Esophagus squamous epithelium (tissue), 4 donors: ENCODE data around the gene NFATC2.

Experiments
- POLR2A ChIP-seq, 4 donors: fragments of 450-650 bp; IDR thresholded peaks; one replicate each; pipeline ENCODE4 v1.6.1; 2017; ENCODE audit warnings: antibody characterized with exemption in 4 of 4, mild to moderate bottlenecking in 4 of 4, moderate library complexity in 3 of 4
- TF ChIP-seq, protein P1 (sequence below), 6 experiments: fragments of 450-650 bp in 4 of 6; fragments of 200-600 bp in 2 of 6; sonication (generic) in 2 of 6; IDR thresholded peaks; one replicate each; pipeline ENCODE4 v1.5.1; 2016 to 2019; ENCODE audit warnings: antibody characterized with exemption in 6 of 6, mild to moderate bottlenecking in 4 of 6, moderate library complexity in 4 of 6

DNA sequence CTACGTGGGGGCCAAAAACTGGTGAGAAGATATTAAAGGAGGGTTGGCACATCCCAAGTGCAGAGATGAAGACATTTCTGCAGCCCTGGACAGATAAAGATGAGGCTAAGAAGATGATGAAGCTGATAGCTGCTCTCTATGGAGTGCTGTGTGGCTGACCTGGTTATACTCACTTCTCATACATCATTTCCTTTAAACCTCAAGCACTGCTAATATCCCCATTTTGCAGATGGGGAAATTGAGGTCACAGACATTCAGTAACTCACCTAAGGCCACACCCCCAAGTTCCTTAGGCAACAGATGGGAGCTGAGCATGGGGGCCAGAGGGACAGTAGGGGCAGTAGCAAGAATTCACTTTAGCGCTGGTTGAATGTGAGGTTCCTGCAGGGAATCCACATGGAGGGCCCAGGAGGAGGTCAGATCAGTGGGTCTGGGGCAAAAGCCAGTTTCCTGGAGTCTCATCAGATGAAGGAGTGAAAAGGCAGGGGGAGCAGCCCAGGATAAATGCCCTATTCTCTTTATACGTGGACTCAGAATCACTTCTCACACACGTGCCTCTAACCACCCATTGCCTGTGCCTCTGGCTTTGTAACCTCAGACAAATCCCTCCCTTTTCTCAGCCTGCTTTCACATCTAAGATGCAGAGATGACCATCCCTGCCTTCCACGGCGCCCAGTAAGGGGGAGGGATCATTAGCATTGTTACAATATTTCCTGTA is 125.8 kb downstream of the NFATC2 start:
- TF ChIP-seq POLR2A (IDR thresholded peaks at IDR 0.05): no peak
- TF ChIP-seq, protein P1, sequence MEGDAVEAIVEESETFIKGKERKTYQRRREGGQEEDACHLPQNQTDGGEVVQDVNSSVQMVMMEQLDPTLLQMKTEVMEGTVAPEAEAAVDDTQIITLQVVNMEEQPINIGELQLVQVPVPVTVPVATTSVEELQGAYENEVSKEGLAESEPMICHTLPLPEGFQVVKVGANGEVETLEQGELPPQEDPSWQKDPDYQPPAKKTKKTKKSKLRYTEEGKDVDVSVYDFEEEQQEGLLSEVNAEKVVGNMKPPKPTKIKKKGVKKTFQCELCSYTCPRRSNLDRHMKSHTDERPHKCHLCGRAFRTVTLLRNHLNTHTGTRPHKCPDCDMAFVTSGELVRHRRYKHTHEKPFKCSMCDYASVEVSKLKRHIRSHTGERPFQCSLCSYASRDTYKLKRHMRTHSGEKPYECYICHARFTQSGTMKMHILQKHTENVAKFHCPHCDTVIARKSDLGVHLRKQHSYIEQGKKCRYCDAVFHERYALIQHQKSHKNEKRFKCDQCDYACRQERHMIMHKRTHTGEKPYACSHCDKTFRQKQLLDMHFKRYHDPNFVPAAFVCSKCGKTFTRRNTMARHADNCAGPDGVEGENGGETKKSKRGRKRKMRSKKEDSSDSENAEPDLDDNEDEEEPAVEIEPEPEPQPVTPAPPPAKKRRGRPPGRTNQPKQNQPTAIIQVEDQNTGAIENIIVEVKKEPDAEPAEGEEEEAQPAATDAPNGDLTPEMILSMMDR (IDR thresholded peaks at IDR 0.05): no peak
